H9 (cell line): ENCODE measurements around the gene QSOX1. TPM values are rescaled to one million over a fixed set of nuclear protein-coding genes. Genes with fewer than 3 reads are reported as not detected.

Experiments
- DNase-seq: peaks from one replicate; pipeline ENCODE4 v3.0.0-alpha.2; 2017
- H2AFZ ChIP-seq: one replicate; pipeline ENCODE4 v1.6.1; 2013; ENCODE audit warnings: mild to moderate bottlenecking, low read length, control low read depth, moderate library complexity
- H2AK5ac ChIP-seq: 2 replicates; pipeline ENCODE4 v1.6.1; 2013; ENCODE audit warnings: low read length, control low read depth, mixed read lengths; ENCODE audit not compliant: insufficient read length
- H2BK120ac ChIP-seq: one replicate; pipeline ENCODE4 v1.6.1; 2013; ENCODE audit warnings: low read depth, mild to moderate bottlenecking, low read length, control low read depth, inconsistent platforms; ENCODE audit not compliant: poor library complexity, severe bottlenecking
- H2BK12ac ChIP-seq: 2 replicates; pipeline ENCODE4 v1.6.1; 2013; ENCODE audit warnings: low read length, control low read depth, mixed read lengths, low read depth; ENCODE audit not compliant: insufficient read length
- H2BK15ac ChIP-seq: 2 replicates; pipeline ENCODE4 v1.6.1; 2013; ENCODE audit warnings: low read depth, low read length, control low read depth
- H2BK20ac ChIP-seq: one replicate; pipeline ENCODE4 v1.6.1; 2013; ENCODE audit warnings: low read depth, mild to moderate bottlenecking, low read length, control low read depth, inconsistent platforms; ENCODE audit not compliant: poor library complexity, severe bottlenecking
- H2BK5ac ChIP-seq: 2 replicates; pipeline ENCODE4 v1.6.1; 2013; ENCODE audit warnings: low read length, control low read depth, mixed read lengths; ENCODE audit not compliant: insufficient read length
- H3K14ac ChIP-seq: 2 replicates; pipeline ENCODE4 v1.6.1; 2013; ENCODE audit warnings: low read length, control low read depth; ENCODE audit not compliant: insufficient read depth
- H3K18ac ChIP-seq: 2 replicates; pipeline ENCODE4 v1.6.1; 2013; ENCODE audit warnings: low read depth, mild to moderate bottlenecking, mixed read lengths, low read length, control low read depth; ENCODE audit not compliant: insufficient read length
- H3K23ac ChIP-seq: 2 replicates; pipeline ENCODE4 v1.6.1; 2013; ENCODE audit warnings: low read length, control low read depth, mixed read lengths, low read depth; ENCODE audit not compliant: insufficient read length
- H3K23me2 ChIP-seq: 2 replicates; pipeline ENCODE4 v1.6.1; 2013; ENCODE audit warnings: low read depth, mild to moderate bottlenecking, mixed read lengths, low read length, control low read depth; ENCODE audit not compliant: insufficient read length, poor library complexity, severe bottlenecking
- H3K27ac ChIP-seq: 2 replicates; pipeline ENCODE4 v1.5.1; 2013; ENCODE audit warnings: low read length, control low read depth, mixed read lengths, low read depth; ENCODE audit not compliant: insufficient read length
- H3K27me3 ChIP-seq: 2 replicates; pipeline ENCODE4 v1.6.1; 2013; ENCODE audit warnings: low read length, control low read depth, inconsistent platforms; ENCODE audit not compliant: insufficient read depth
- H3K4ac ChIP-seq: 2 replicates; pipeline ENCODE4 v1.6.1; 2013; ENCODE audit warnings: low read depth, mild to moderate bottlenecking, control low read depth, inconsistent platforms, low read length, moderate library complexity
- H3K4me1 ChIP-seq: 2 replicates; pipeline ENCODE4 v1.6.1; 2013; ENCODE audit warnings: low read length, control low read depth, inconsistent platforms; ENCODE audit not compliant: insufficient read depth
- H3K4me2 ChIP-seq: 2 replicates; pipeline ENCODE4 v1.6.1; 2013; ENCODE audit warnings: low read length, control low read depth, mixed read lengths; ENCODE audit not compliant: insufficient read length, insufficient read depth
- H3K56ac ChIP-seq: 2 replicates; pipeline ENCODE4 v1.6.1; 2013; ENCODE audit warnings: low read depth, mild to moderate bottlenecking, mixed read lengths, low read length, control low read depth; ENCODE audit not compliant: insufficient read length
- H3K79me1 ChIP-seq: 2 replicates; pipeline ENCODE4 v1.6.1; 2013; ENCODE audit warnings: low read depth, mild to moderate bottlenecking, moderate library complexity, low read length, control low read depth, inconsistent platforms; ENCODE audit not compliant: insufficient read depth, poor library complexity, severe bottlenecking
- H3K79me2 ChIP-seq: 2 replicates; pipeline ENCODE4 v1.6.1; 2013; ENCODE audit warnings: low read length, control low read depth, inconsistent platforms; ENCODE audit not compliant: insufficient read depth
- H3K9ac ChIP-seq: 2 replicates; pipeline ENCODE4 v1.6.1; 2013; ENCODE audit warnings: low read length, control low read depth, mixed read lengths; ENCODE audit not compliant: insufficient read length; ENCODE audit errors: extremely low read depth
- H3K9me3 ChIP-seq: one replicate; pipeline ENCODE4 v1.6.1; 2013; ENCODE audit warnings: low read depth, low read length, inconsistent platforms; ENCODE audit not compliant: control insufficient read depth
- H3T11ph ChIP-seq: one replicate; pipeline ENCODE4 v1.6.1; 2013; ENCODE audit warnings: mild to moderate bottlenecking, low read length, control low read depth, inconsistent platforms
- H4K20me1 ChIP-seq: one replicate; pipeline ENCODE4 v1.6.1; 2013; ENCODE audit not compliant: control insufficient read depth, insufficient read length, insufficient read depth
- H4K5ac ChIP-seq: 2 replicates; pipeline ENCODE4 v1.6.1; 2013; ENCODE audit warnings: low read depth, mild to moderate bottlenecking, mixed read lengths, low read length, control low read depth; ENCODE audit not compliant: insufficient read length
- H4K8ac ChIP-seq: replicated peaks from 2 replicates; pipeline ENCODE4 v1.6.1; 2013; ENCODE audit warnings: low read length, control low read depth, mixed read lengths, low read depth; ENCODE audit not compliant: insufficient read length
- H4K91ac ChIP-seq: 2 replicates; pipeline ENCODE4 v1.6.1; 2013; ENCODE audit warnings: low read depth, mild to moderate bottlenecking, moderate library complexity, mixed read lengths, low read length, control low read depth; ENCODE audit not compliant: insufficient read length
- H3K27ac Mint-ChIP-seq, 3 experiments: 2 replicates in 2 of 3; 3 replicates in 1 of 3; pipeline ENCODE4 v1.8.0; 2020 to 2021; ENCODE audit warnings: mixed read lengths in 3 of 3, mild to moderate bottlenecking in 1 of 3, moderate library complexity in 1 of 3
- H3K27me3 Mint-ChIP-seq: 2 replicates; pipeline ENCODE4 v1.8.0; 2021; ENCODE audit warnings: low read depth, mild to moderate bottlenecking, moderate library complexity, mixed read lengths
- H3K36me3 Mint-ChIP-seq, 3 experiments: 2 replicates in 2 of 3; 3 replicates in 1 of 3; pipeline ENCODE4 v1.8.0; 2020 to 2021; ENCODE audit warnings: low read depth in 3 of 3, mixed read lengths in 3 of 3; ENCODE audit not compliant: insufficient read depth in 1 of 3
- H3K4me1 Mint-ChIP-seq, 2 experiments: 2 replicates each; pipeline ENCODE4 v1.8.0; 2020; ENCODE audit warnings: mixed read lengths in 2 of 2
- H3K4me3 Mint-ChIP-seq, 2 experiments: 2 replicates in 1 of 2; 3 replicates in 1 of 2; pipeline ENCODE4 v1.8.0; 2020 to 2021; ENCODE audit warnings: mild to moderate bottlenecking in 2 of 2, mixed read lengths in 2 of 2, moderate library complexity in 1 of 2
- H3K9me3 Mint-ChIP-seq, 2 experiments: 2 replicates in 1 of 2; 3 replicates in 1 of 2; pipeline ENCODE4 v1.8.0; 2020; ENCODE audit warnings: mild to moderate bottlenecking in 2 of 2, mixed read lengths in 2 of 2, moderate library complexity in 1 of 2
- CTCF ChIP-seq: fragments of 200-600 bp; sonication (generic); conservative IDR thresholded peaks from 3 replicates; pipeline ENCODE4 v1.8.0; 2021; ENCODE audit warnings: antibody characterized with exemption, mild to moderate bottlenecking
- WGBS: extraction: QIAGEN DNeasy Blood & Tissue Kit; methylation state at CpG from one replicate; pipeline ENCODE4 v1.1.7; 2013; ENCODE audit warnings: missing lambda C conversion rate, low lambda C conversion rate, mixed read lengths; ENCODE audit not compliant: insufficient read length; ENCODE audit errors: extremely low coverage; 5-methylcytosine and 5-hydroxymethylcytosine counted together
- total RNA-seq: library from RNA; stranded (reverse); gene quantifications from 2 replicates; pipeline ENCODE4 v1.2.1, GENCODE V29; 2021

Gene QSOX1
- total RNA-seq, 1 experiment from 2014 or later, result 79.2 TPM

GRCh38 chr1:180247061-180247460, 92.4 kb downstream of the QSOX1 start:
- H3K4me1 Mint-ChIP-seq, result peaks cover 39 to 55% of the 10 kb centered on the region in 2 experiments

More at GRCh38 chr1:180247061-180247460, 92.4 kb downstream of the QSOX1 start:
- Histone ChIP-seq H4K91ac (no peak overlapping the region), H3K79me1 (no peaks in the 10 kb centered on the region), H4K5ac (no peak overlapping the region), H2BK5ac (no peak overlapping the region), H3K79me2 (no peaks in the 10 kb centered on the region), H3K4me2 (no peak overlapping the region), H3K14ac (no peak overlapping the region), H3K23ac (no peak overlapping the region), H2BK15ac (no peak overlapping the region), H3K4me1 (peaks cover 7% of the 10 kb centered on the region; the same call in 1 of the 2 replicates), H3K9ac (no peak overlapping the region), H4K8ac (no peak overlapping the region), H3K18ac (no peak overlapping the region), H4K20me1 (no peaks in the 10 kb centered on the region), H3T11ph (no peak overlapping the region), H3K23me2 (no peaks in the 10 kb centered on the region), H3K4ac (no peak overlapping the region), H3K56ac (no peak overlapping the region), H3K27ac (no peak overlapping the region), H2AFZ (no peak overlapping the region), H3K9me3 (no peaks in the 10 kb centered on the region), H2AK5ac (no peak overlapping the region), H2BK20ac (no peak overlapping the region), H2BK120ac (no peak overlapping the region), H2BK12ac (no peak overlapping the region), H3K27me3 (no peaks in the 10 kb centered on the region)
- Mint-ChIP-seq H3K27me3 (peaks cover 6% of the 10 kb centered on the region), H3K4me3 (no peak overlapping the region), H3K36me3 (no peaks in the 10 kb centered on the region), H3K9me3 (peaks cover 0 to 3% of the 10 kb centered on the region in 2 experiments; a peak in 1 of 5 replicates), H3K27ac (peak overlapping the region in 1 of 3 experiments; percentile 42; a peak in 1 of 7 replicates)
- no peak for TF ChIP-seq CTCF
- no peak for DNase-seq
- no CpG with 5 or more reads among the region's 3 CpGs for WGBS
